Aorta (tissue), 5 donors: Measurements from ENCODE around the gene LRRTM1. TPM values are rescaled to one million over a fixed set of nuclear protein-coding genes. Genes with fewer than 3 reads are reported as not detected.

ENCODE experiments used
- ATAC-seq: fragments of 200-7000 bp; cut with Tn5 transposase; one replicate; pipeline ENCODE4 v1.9.1; 2022; ENCODE audit warnings: moderate library complexity; ENCODE audit not compliant: low FRiP score
- DNase-seq, 2 donors: peaks; one replicate each; pipeline ENCODE4 v3.0.0-alpha.2; 2020
- H3K27ac ChIP-seq, 2 donors: one replicate each; pipeline ENCODE4 v1.5.1; 2013; ENCODE audit warnings: low read length in 2 of 2, mild to moderate bottlenecking in 2 of 2, moderate library complexity in 2 of 2, control low read depth in 1 of 2, inconsistent platforms in 1 of 2, low read depth in 1 of 2
- H3K27me3 ChIP-seq, 2 donors: one replicate each; pipeline ENCODE4 v1.6.1; 2013; ENCODE audit warnings: control low read depth in 1 of 2, low read length in 1 of 2, mild to moderate bottlenecking in 1 of 2, moderate library complexity in 1 of 2; ENCODE audit not compliant: insufficient read depth in 2 of 2, control insufficient read depth in 1 of 2
- H3K36me3 ChIP-seq, 2 donors: one replicate each; pipeline ENCODE4 v1.6.1; 2013; ENCODE audit warnings: control low read depth in 1 of 2, low read length in 1 of 2, mild to moderate bottlenecking in 1 of 2; ENCODE audit not compliant: insufficient read depth in 2 of 2, control insufficient read depth in 1 of 2
- H3K4me1 ChIP-seq, 2 donors: one replicate each; pipeline ENCODE4 v1.6.1; 2013; ENCODE audit warnings: low read length in 2 of 2, control low read depth in 1 of 2, mild to moderate bottlenecking in 1 of 2, moderate library complexity in 1 of 2; ENCODE audit not compliant: insufficient read depth in 2 of 2, control insufficient read depth in 1 of 2
- H3K4me3 ChIP-seq, 2 donors: one replicate each; pipeline ENCODE4 v1.5.1; 2013; ENCODE audit warnings: low read length in 2 of 2, control low read depth in 1 of 2, mild to moderate bottlenecking in 1 of 2
- H3K9me3 ChIP-seq: one replicate; pipeline ENCODE4 v1.6.1; 2013; ENCODE audit warnings: mild to moderate bottlenecking, low read length; ENCODE audit not compliant: control insufficient read depth
- WGBS, 2 donors: extraction: QIAGEN DNeasy Blood & Tissue Kit; methylation state at CpG; one replicate each; pipeline ENCODE4 v1.1.7; 2013; 5-methylcytosine and 5-hydroxymethylcytosine counted together
- intact Hi-C, 2 donors: fragments of 100-400 bp; cut with DNase I; formaldehyde crosslinking; loops; one replicate each; pipeline versions ENCODE4 v1.14.2 to v1.15.0; 2022
- polyA plus RNA-seq, 2 donors: library from polyadenylated mRNA; stranded (reverse); fragments of 200-250 nt; gene quantifications; one replicate each; pipeline ENCODE4 v1.2.3, GENCODE V29; 2013
- total RNA-seq, 2 donors: library from RNA; stranded (reverse); fragmentation: NEBNext Ultra II Directional; extraction: Animal tissue kit (Norgen Biotek cat#: 25700); gene quantifications; one replicate each; pipeline ENCODE4 v1.2.1, GENCODE V29; 2021
- donor health status: healthy with polysubstance abuse.
- donor health status: Bipolar disorder and iron deficiency.
- donor health status: DM: no; HTN: no; CAD: no.
- donor health status: DM: no; HTN: no; CAD: no.
- donor health status: DM: yes; HTN: yes; CAD: no.

The LRRTM1 gene
- total and polyA plus RNA-seq, 4 donors, result 0.19 to 0.39 TPM; not detected in 2

GRCh38 chr2:80312282-80312839, 7.8 kb upstream of the LRRTM1 start:
- Histone ChIP-seq H3K9me3 (no peaks in the 10 kb centered on the region), H3K4me3 (no peak overlapping the region), H3K36me3 (no peaks in the 10 kb centered on the region), H3K4me1 (no peaks in the 10 kb centered on the region), H3K27me3 (no peaks in the 10 kb centered on the region), H3K27ac (no peak overlapping the region)
- 91 to 96% methylated on average over 5 of the region's 5 CpGs for WGBS, 2 donors
- ATAC-seq, result no peak
- DNase-seq, result no peak
- intact Hi-C loops, result no loop called here

GRCh38 chr2:80311304-80311703, 6.8 kb upstream of the LRRTM1 start:
- intact Hi-C loops, result no loop called here
- WGBS, 2 donors, result 33 to 35% methylated on average over 3 of the region's 3 CpGs
- no peaks in the 10 kb centered on the region for H3K27me3 ChIP-seq
- ATAC-seq, result no peak
- no peaks in the 10 kb centered on the region for H3K4me1 ChIP-seq
- H3K36me3 ChIP-seq, result no peaks in the 10 kb centered on the region
- H3K4me3 ChIP-seq, result no peak overlapping the region
- no peak for DNase-seq
- H3K27ac ChIP-seq, result no peak overlapping the region
- no peaks in the 10 kb centered on the region for H3K9me3 ChIP-seq

- no peaks in the 10 kb centered on the region for H3K4me1 ChIP-seq
- WGBS, 2 donors, result 1% methylated on average over 64 of the region's 64 CpGs
- no peaks in the 10 kb centered on the region for H3K27me3 ChIP-seq
- intact Hi-C loops, result no loop called here
- ATAC-seq (peak; percentile 22), DNase-seq (peak; percentile 38 to 67)
- H3K4me3 ChIP-seq, result no peak overlapping the region
- no peak overlapping the region for H3K27ac ChIP-seq
- H3K36me3 ChIP-seq, result no peaks in the 10 kb centered on the region
- no peaks in the 10 kb centered on the region for H3K9me3 ChIP-seq
Observed at GRCh38 chr2:80303006-80303908, 1.3 kb downstream of the LRRTM1 start.

- no peaks in the 10 kb centered on the region for H3K27me3 ChIP-seq
- no peak overlapping the region for H3K27ac ChIP-seq
- DNase-seq (peak in 1 of 2 donors; percentile 37), ATAC-seq (no peak)
- no peaks in the 10 kb centered on the region for H3K4me1 ChIP-seq
- intact Hi-C loops, result no loop called here
- 2% methylated on average over 50 of the region's 50 CpGs for WGBS, 2 donors
- H3K36me3 ChIP-seq, result no peaks in the 10 kb centered on the region
- no peak overlapping the region for H3K4me3 ChIP-seq
- no peaks in the 10 kb centered on the region for H3K9me3 ChIP-seq
Observed at GRCh38 chr2:80302314-80303005, 2.1 kb downstream of the LRRTM1 start.

- Histone ChIP-seq H3K36me3 (no peaks in the 10 kb centered on the region), H3K4me1 (no peaks in the 10 kb centered on the region), H3K9me3 (no peaks in the 10 kb centered on the region), H3K4me3 (no peak overlapping the region), H3K27me3 (peaks cover 0 to 1% of the 10 kb centered on the region in 2 donors), H3K27ac (no peak overlapping the region)
- WGBS, 2 donors, result 12 to 18% methylated on average over 12 of the region's 12 CpGs
- intact Hi-C loops, result no loop called here
- no peak for DNase-seq
- no peak for ATAC-seq
Observed at GRCh38 chr2:80302001-80302313, 2.6 kb downstream of the LRRTM1 start.

DNA sequence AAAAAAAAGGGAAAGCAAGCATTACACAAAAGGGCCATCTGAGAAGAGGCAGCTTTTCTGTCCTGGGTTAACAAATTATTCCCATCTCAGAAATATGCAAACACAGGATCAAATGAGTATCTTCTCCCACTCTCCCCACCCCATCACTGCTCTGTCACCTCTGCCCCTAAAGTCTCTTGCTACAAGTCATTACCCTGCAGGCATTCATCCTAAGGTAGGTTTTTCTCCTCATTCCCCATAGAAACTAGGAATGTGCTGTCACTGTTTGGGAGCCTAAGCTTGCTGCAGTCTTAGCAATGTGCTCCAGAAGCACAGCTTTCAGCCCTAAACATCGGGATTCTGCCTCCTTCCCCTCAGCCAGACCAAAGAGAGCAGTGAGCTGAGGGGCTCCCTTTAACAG, 3.6 kb downstream of the LRRTM1 start:
- Histone ChIP-seq H3K27me3 (peaks cover 0 to 2% of the 10 kb centered on the region in 2 donors), H3K36me3 (no peaks in the 10 kb centered on the region), H3K4me3 (no peak overlapping the region), H3K4me1 (no peaks in the 10 kb centered on the region), H3K9me3 (no peaks in the 10 kb centered on the region), H3K27ac (no peak overlapping the region)
- no peak for DNase-seq
- 22 to 33% methylated on average over 1 of the region's 1 CpG for WGBS, 2 donors
- ATAC-seq, result no peak
- intact Hi-C loops, result no loop called here

- ATAC-seq, result no peak
- Histone ChIP-seq H3K4me3 (no peak overlapping the region), H3K36me3 (no peaks in the 10 kb centered on the region), H3K27ac (no peak overlapping the region), H3K4me1 (no peaks in the 10 kb centered on the region), H3K27me3 (peaks cover 0 to 2% of the 10 kb centered on the region in 2 donors), H3K9me3 (no peaks in the 10 kb centered on the region)
- WGBS, 2 donors, result 52 to 77% methylated on average over 1 of the region's 1 CpG
- intact Hi-C loops, result no loop called here
- no peak for DNase-seq
Observed at GRCh38 chr2:80300346-80300745, 4.2 kb downstream of the LRRTM1 start.

DNA sequence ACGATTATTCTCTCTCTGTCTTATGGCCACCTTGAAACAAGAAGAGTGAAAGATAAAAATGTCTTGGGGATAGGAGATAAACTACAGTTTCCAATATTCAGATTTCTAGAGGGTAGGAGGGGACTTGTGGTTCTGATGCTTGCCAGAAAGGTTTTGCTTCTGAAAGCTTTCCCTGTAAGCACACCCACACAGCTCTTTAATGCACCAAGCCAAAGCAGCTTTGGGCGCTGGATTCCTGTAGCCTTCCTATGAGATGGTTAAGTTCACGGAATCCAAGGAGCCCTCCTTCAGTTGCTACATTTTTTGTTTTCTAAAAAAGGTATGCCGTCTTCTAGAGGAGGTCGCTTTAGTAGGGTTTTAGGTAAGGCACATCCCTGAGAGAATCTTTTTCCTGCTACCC, 4.9 kb downstream of the LRRTM1 start:
- H3K4me1 ChIP-seq, result no peaks in the 10 kb centered on the region
- H3K9me3 ChIP-seq, result no peaks in the 10 kb centered on the region

More for the DNA sequence above, 4.9 kb downstream of the LRRTM1 start:
- 28 to 32% methylated on average over 5 of the region's 5 CpGs for WGBS, 2 donors
- intact Hi-C loops, result no loop called here
- ATAC-seq, result no peak
- Histone ChIP-seq H3K36me3 (no peaks in the 10 kb centered on the region), H3K4me3 (no peak overlapping the region), H3K27me3 (peaks cover 0 to 2% of the 10 kb centered on the region in 2 donors), H3K27ac (no peak overlapping the region)
- no peak for DNase-seq
